HCT116 (cell line): Measurements from ENCODE around the gene RFX2. TPM values are rescaled to one million over a fixed set of nuclear protein-coding genes. Genes with fewer than 3 reads are reported as not detected.

Source experiments
- ATAC-seq: fragments of 200-7000 bp; cut with Tn5 transposase; 2 replicates; pipeline ENCODE4 v1.9.1; 2020; ENCODE audit warnings: mild to moderate bottlenecking, moderate library complexity
- BruUV-seq: library from RNA; stranded (reverse); fragments of 400-500 nt; replicated peaks from 2 replicates; lab custom pipeline; 2021; lab: Mats Ljungman, UMichigan
- CTCF ChIA-PET: fragments of 300-600 bp; sonication (Branson Sonifier 250); formaldehyde crosslinking; loops from one replicate; lab custom pipeline; 2021; ENCODE audit warnings: antibody characterized with exemption; lab: Charles Lee
- POLR2A ChIA-PET: fragments of 300-600, 350-600 bp; sonication (Branson Sonifier 250); formaldehyde crosslinking; loops from one replicate; lab custom pipeline; 2021; ENCODE audit warnings: antibody characterized with exemption; lab: Charles Lee
- RAD21 ChIA-PET, 2 experiments: fragments of 300-600 bp; sonication (Branson Sonifier 250); formaldehyde crosslinking; loops; one replicate each; lab custom pipeline; 2023; ENCODE audit warnings: low total read pairs in 2 of 2; ENCODE audit not compliant: uncharacterized antibody in 2 of 2, unreplicated experiment in 2 of 2, low non-redundant PET in 1 of 2; lab: Charles Lee
- DNase-seq: peaks from one replicate; pipeline ENCODE4 v3.0.0-alpha.2; 2010; ENCODE audit warnings: low read depth, low spot score
- H2AFZ ChIP-seq: fragments of 200-600 bp; shearing (Covaris generic), sonication (generic); 2 replicates; pipeline ENCODE4 v1.6.1; 2017; ENCODE audit warnings: low read depth, mixed run types, mixed read lengths, antibody characterized with exemption, low read length; ENCODE audit not compliant: poor library complexity, severe bottlenecking
- H3K27ac ChIP-seq: 2 replicates; pipeline ENCODE4 v1.5.1; 2012; ENCODE audit warnings: low read depth, low read length
- H3K27me3 ChIP-seq: fragments of 200-600 bp; sonication (generic); 2 replicates; pipeline ENCODE4 v1.6.1; 2016; ENCODE audit warnings: mixed run types, low read length, mixed read lengths; ENCODE audit not compliant: insufficient read depth
- H3K36me3 ChIP-seq, 2 experiments: fragments of 200-500 bp in 1 of 2; fragments of 200-600 bp in 1 of 2; sonication (Bioruptor generic) in 1 of 2; sonication (generic) in 1 of 2; 2 replicates each; pipeline versions ENCODE4 v1.5.1 to v1.6.1; 2014 to 2016; ENCODE audit warnings: low read length in 2 of 2, inconsistent platforms in 1 of 2, mixed read lengths in 1 of 2, mixed run types in 1 of 2; ENCODE audit not compliant: insufficient read depth in 2 of 2, control insufficient read depth in 1 of 2
- H3K4me1 ChIP-seq, 2 experiments: fragments of 200-600 bp in 1 of 2; sonication (generic) in 1 of 2; 2 replicates each; pipeline versions ENCODE4 v1.5.1 to v1.6.1; 2012 to 2017; ENCODE audit warnings: low read length in 2 of 2, inconsistent platforms in 1 of 2, mild to moderate bottlenecking in 1 of 2, mixed read lengths in 1 of 2, mixed run types in 1 of 2, moderate library complexity in 1 of 2; ENCODE audit not compliant: insufficient read depth in 2 of 2, control insufficient read depth in 1 of 2
- H3K4me2 ChIP-seq: fragments of 200-600 bp; sonication (generic); 2 replicates; pipeline ENCODE4 v1.6.1; 2017; ENCODE audit warnings: mixed run types, low read length, mixed read lengths
- H3K4me3 ChIP-seq, 2 experiments: fragments of 200-600 bp in 1 of 2; sonication (generic) in 1 of 2; replicated peaks in 1 of 2; 2 replicates each; pipeline ENCODE4 v1.5.1; 2011 to 2016; ENCODE audit warnings: low read length in 2 of 2, control low read depth in 1 of 2, low read depth in 1 of 2, mild to moderate bottlenecking in 1 of 2, mixed read lengths in 1 of 2, mixed run types in 1 of 2
- H3K79me2 ChIP-seq: fragments of 200-600 bp; sonication (generic); 2 replicates; pipeline ENCODE4 v1.6.1; 2017; ENCODE audit warnings: mild to moderate bottlenecking, mixed run types, low read length, moderate library complexity, mixed read lengths; ENCODE audit not compliant: insufficient read depth
- H3K9ac ChIP-seq: fragments of 200-600 bp; sonication (generic); 2 replicates; pipeline ENCODE4 v1.6.1; 2016; ENCODE audit warnings: low read length, mixed read lengths
- H3K9me2 ChIP-seq: fragments of 200-600 bp; sonication (generic), shearing (Covaris generic); 2 replicates; pipeline ENCODE4 v1.6.1; 2017; ENCODE audit warnings: mixed run types, mild to moderate bottlenecking, moderate library complexity; ENCODE audit not compliant: insufficient read depth
- H3K9me3 ChIP-seq, 2 experiments: fragments of 200-500 bp in 1 of 2; fragments of 200-600 bp in 1 of 2; sonication (Bioruptor generic) in 1 of 2; sonication (generic) in 1 of 2; 2 replicates each; pipeline ENCODE4 v1.6.1; 2014 to 2017; ENCODE audit warnings: low read length in 2 of 2, mixed read lengths in 2 of 2, inconsistent platforms in 1 of 2, low read depth in 1 of 2, mild to moderate bottlenecking in 1 of 2, mixed run types in 1 of 2, moderate library complexity in 1 of 2; ENCODE audit not compliant: control insufficient read depth in 1 of 2, insufficient read depth in 1 of 2
- H4K20me1 ChIP-seq: fragments of 200-600 bp; sonication (generic), shearing (Covaris generic); 2 replicates; pipeline ENCODE4 v1.6.1; 2017; ENCODE audit warnings: mixed run types, mild to moderate bottlenecking, moderate library complexity; ENCODE audit not compliant: insufficient read depth
- CBX3 ChIP-seq: IDR thresholded peaks from 2 replicates; pipeline ENCODE4 v1.6.1; 2012; ENCODE audit warnings: low read depth
- CEBPB ChIP-seq: IDR thresholded peaks from 2 replicates; pipeline ENCODE4 v1.6.1; 2012; ENCODE audit warnings: low read depth
- EGR1 ChIP-seq: IDR thresholded peaks from 2 replicates; pipeline ENCODE4 v1.6.1; 2012; ENCODE audit warnings: low read depth
- EZH2 ChIP-seq: fragments of 200-600 bp; sonication (generic); IDR thresholded peaks from 2 replicates; pipeline ENCODE4 v1.6.1; 2017; ENCODE audit warnings: antibody characterized with exemption, mixed run types
- EZH2phosphoT487 ChIP-seq: fragments of 200-600 bp; IDR thresholded peaks from 2 replicates; pipeline ENCODE4 v1.6.1; 2018; ENCODE audit warnings: antibody characterized with exemption, borderline replicate concordance
- JUND ChIP-seq: IDR thresholded peaks from 2 replicates; pipeline ENCODE4 v1.6.1; 2012
- POLR2A ChIP-seq: IDR thresholded peaks from 2 replicates; pipeline ENCODE4 v1.7.0; 2011; ENCODE audit warnings: borderline replicate concordance; ENCODE audit not compliant: insufficient read depth, insufficient read length; ENCODE audit errors: extremely low read depth
- POLR2AphosphoS5 ChIP-seq: IDR thresholded peaks from 2 replicates; pipeline ENCODE4 v1.6.1; 2011; ENCODE audit warnings: mild to moderate bottlenecking, low read depth, low read length, moderate library complexity
- SIN3A ChIP-seq: IDR thresholded peaks from 2 replicates; pipeline ENCODE4 v1.6.1; 2012; ENCODE audit warnings: low read depth
- SP1 ChIP-seq: IDR thresholded peaks from 2 replicates; pipeline ENCODE4 v1.6.1; 2012; ENCODE audit warnings: low read depth
- SRF ChIP-seq: IDR thresholded peaks from 2 replicates; pipeline ENCODE4 v1.6.1; 2012; ENCODE audit warnings: low read depth
- TCF7L2 ChIP-seq: IDR thresholded peaks from 2 replicates; pipeline ENCODE4 v1.7.0; 2011; ENCODE audit warnings: borderline replicate concordance, inconsistent platforms; ENCODE audit not compliant: insufficient read depth, insufficient read length; ENCODE audit errors: extremely low read depth
- ZNF274 ChIP-seq: fragments of 200-500 bp; sonication (Bioruptor generic); IDR thresholded peaks from 2 replicates; pipeline ENCODE4 v1.6.1; 2014; ENCODE audit warnings: mild to moderate bottlenecking, low read depth, low read length, inconsistent platforms
- intact Hi-C: fragments of 100-400 bp; cut with micrococcal nuclease; formaldehyde crosslinking; loops from 2 replicates; pipeline ENCODE4 v1.10.0; 2022
- total RNA-seq: library from RNA; stranded (reverse); gene quantifications from one replicate; pipeline ENCODE4 v1.2.1, GENCODE V29; 2021; ENCODE audit not compliant: unreplicated experiment
- TF ChIP-seq, protein P1 (sequence below), 3 experiments: fragments of 200-600 bp in 1 of 3; sonication (generic) in 1 of 3; IDR thresholded peaks in 2 of 3; conservative IDR thresholded peaks in 1 of 3; 2 replicates each; pipeline ENCODE4 v1.5.1; 2012 to 2017; ENCODE audit warnings: low read depth in 2 of 3, low read length in 2 of 3, antibody characterized with exemption in 1 of 3, borderline replicate concordance in 1 of 3, control low read depth in 1 of 3, mild to moderate bottlenecking in 1 of 3, mixed read lengths in 1 of 3, mixed run types in 1 of 3, moderate library complexity in 1 of 3; ENCODE audit not compliant: insufficient read depth in 1 of 3
- TF ChIP-seq, protein P2 (sequence below): IDR thresholded peaks from 2 replicates; pipeline ENCODE4 v1.6.1; 2012

The RFX2 gene
- total RNA-seq, 1 experiment from 2014 or later: 13.7 TPM

DNA sequence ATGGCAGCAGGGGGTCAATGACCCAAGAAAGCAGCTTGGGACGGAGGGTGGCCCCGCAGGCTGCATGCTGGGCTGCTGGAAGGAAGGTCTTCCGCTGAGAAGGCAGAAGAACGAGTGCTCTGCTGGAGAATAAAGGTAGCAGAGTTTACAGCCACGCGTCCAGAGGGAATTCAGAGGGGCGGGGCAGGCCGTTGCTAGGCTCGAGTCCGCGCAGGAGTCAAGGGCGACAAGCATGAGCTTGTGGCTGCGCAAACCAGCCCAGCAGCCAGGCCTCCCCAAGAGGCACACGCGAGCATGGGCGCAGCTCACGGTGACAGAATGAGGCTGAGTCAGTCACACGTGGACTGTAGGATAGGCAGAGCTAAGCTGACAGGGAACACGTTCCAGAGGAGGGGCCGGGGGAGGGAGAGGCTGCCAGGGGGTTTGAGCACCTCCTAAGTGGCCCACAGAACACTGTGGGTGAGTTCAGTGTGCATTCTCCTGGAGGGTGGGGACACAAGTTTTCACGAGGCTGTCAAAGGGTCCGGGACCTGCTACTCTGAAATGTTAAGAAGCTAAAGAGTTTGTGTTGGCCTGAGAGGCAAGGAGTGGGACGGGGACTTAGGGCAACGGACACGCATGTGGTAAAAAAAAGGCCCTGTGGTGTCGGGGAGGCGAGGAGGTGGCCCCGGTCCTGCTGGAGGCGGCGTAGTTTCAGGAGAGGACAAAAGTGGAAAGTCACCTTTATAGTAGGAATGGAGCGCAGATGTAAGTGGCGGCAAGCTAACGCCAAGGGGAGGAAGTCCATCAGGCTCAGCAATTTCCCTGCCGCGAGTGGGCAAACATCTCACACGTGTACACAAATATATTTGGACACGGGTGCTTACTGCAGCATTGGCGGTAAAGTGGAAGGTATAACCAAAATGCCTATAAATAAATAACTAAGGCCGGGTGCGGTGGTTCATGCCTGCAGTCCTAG, 17.7 kb downstream of the RFX2 start:
- TF ChIP-seq SP1: peak; percentile 21; the same call in 1 of the 2 replicates
- TF ChIP-seq POLR2A: peak; percentile 51
- TF ChIP-seq CEBPB: no peak
- no peak for TF ChIP-seq EZH2
- TF ChIP-seq, protein P1, sequence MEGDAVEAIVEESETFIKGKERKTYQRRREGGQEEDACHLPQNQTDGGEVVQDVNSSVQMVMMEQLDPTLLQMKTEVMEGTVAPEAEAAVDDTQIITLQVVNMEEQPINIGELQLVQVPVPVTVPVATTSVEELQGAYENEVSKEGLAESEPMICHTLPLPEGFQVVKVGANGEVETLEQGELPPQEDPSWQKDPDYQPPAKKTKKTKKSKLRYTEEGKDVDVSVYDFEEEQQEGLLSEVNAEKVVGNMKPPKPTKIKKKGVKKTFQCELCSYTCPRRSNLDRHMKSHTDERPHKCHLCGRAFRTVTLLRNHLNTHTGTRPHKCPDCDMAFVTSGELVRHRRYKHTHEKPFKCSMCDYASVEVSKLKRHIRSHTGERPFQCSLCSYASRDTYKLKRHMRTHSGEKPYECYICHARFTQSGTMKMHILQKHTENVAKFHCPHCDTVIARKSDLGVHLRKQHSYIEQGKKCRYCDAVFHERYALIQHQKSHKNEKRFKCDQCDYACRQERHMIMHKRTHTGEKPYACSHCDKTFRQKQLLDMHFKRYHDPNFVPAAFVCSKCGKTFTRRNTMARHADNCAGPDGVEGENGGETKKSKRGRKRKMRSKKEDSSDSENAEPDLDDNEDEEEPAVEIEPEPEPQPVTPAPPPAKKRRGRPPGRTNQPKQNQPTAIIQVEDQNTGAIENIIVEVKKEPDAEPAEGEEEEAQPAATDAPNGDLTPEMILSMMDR (IDR thresholded peaks at IDR 0.05 in 2 of 3, conservative IDR thresholded peaks at IDR 0.05 in 1 of 3; ENCODE audit: borderline replicate concordance in 1 of 3, insufficient read depth in 1 of 3, low read depth in 2 of 3, low read length in 2 of 3): peak in 1 of 3 experiments; percentile 4; a peak in 1 of 6 replicates
- no peak for TF ChIP-seq TCF7L2
- no peak for TF ChIP-seq ZNF274
- peak; percentile 69; the same call in 1 of the 2 replicates for TF ChIP-seq SIN3A
- TF ChIP-seq JUND: 0 out of 2 replicates have a peak, but pooled peaks have one; percentile 23
- TF ChIP-seq, protein P2, sequence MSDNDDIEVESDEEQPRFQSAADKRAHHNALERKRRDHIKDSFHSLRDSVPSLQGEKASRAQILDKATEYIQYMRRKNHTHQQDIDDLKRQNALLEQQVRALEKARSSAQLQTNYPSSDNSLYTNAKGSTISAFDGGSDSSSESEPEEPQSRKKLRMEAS: peak; percentile 97
- TF ChIP-seq POLR2AphosphoS5: peak; percentile 25; the same call in 1 of the 2 replicates
- no peak for TF ChIP-seq CBX3
- TF ChIP-seq EGR1: no peak
- TF ChIP-seq SRF: no peak
- no peak for TF ChIP-seq EZH2phosphoT487
- TF ChIP-seq, all 23 proteins: peak for 7
- H3K9ac ChIP-seq: peak overlapping the region; percentile 69
- no peaks in the 10 kb centered on the region for H3K27me3 ChIP-seq
- no peaks in the 10 kb centered on the region for H3K9me2 ChIP-seq
- H3K9me3 ChIP-seq: no peaks in the 10 kb centered on the region
- peaks cover 14% of the 10 kb centered on the region; the same call in 1 of the 2 replicates for H3K79me2 ChIP-seq
- intact Hi-C loops: no loop called here
- CTCF ChIA-PET: interaction anchor here (0.9 to 1.0 kb wide), 2 partner anchors 45 to 288 kb away, joined by 3 read pairs; no protein-coding TSS in a partner anchor
- H3K4me1 ChIP-seq: peaks cover 31 to 45% of the 10 kb centered on the region in 2 experiments
- no TSS peak for BruUV-seq
- POLR2A ChIA-PET: interaction anchor here (0.8 to 0.9 kb wide), 2 partner anchors 13 to 16 kb away, joined by 3 to 6 read pairs; no protein-coding TSS in a partner anchor
- ATAC-seq (peak; percentile 71), DNase-seq (peak; percentile 48)
- peak overlapping the region; percentile 33 to 54 for H3K4me3 ChIP-seq
- RAD21 ChIA-PET: interaction anchor here (0.7 to 0.9 kb wide), 2 partner anchors 31 to 33 kb away, joined by 3 read pairs; no protein-coding TSS in a partner anchor
- peak overlapping the region; percentile 33 for H3K27ac ChIP-seq
- no peaks in the 10 kb centered on the region for H4K20me1 ChIP-seq
- H3K36me3 ChIP-seq: no peaks in the 10 kb centered on the region
- H2AFZ ChIP-seq: no peak overlapping the region
- peak overlapping the region; percentile 91 for H3K4me2 ChIP-seq
